ENCODE results near the gene IL10RA.

- TF ChIP-seq CTCF (IDR thresholded peaks at IDR 0.05 in 2 of 3, conservative IDR thresholded peaks at IDR 0.05 in 1 of 3; ENCODE audit: borderline replicate concordance in 1 of 3, insufficient read depth in 1 of 3, low read depth in 2 of 3, low read length in 2 of 3) = no peak
- no peak for TF ChIP-seq POLR2A (IDR thresholded peaks at IDR 0.05; ENCODE audit: borderline replicate concordance, extremely low read depth, insufficient read depth, insufficient read length)
- no peak for TF ChIP-seq ZBTB33 (IDR thresholded peaks at IDR 0.05; ENCODE audit: extremely low read depth, insufficient replicate concordance, low read length)
- TF ChIP-seq POLR2AphosphoS5 (IDR thresholded peaks at IDR 0.05; ENCODE audit: low read depth, low read length) = no peak
- no peak for TF ChIP-seq EZH2 (IDR thresholded peaks at IDR 0.05)
- TF ChIP-seq TCF7L2 (IDR thresholded peaks at IDR 0.05; ENCODE audit: borderline replicate concordance, extremely low read depth, insufficient read depth, insufficient read length) = no peak
- TF ChIP-seq JUND (IDR thresholded peaks at IDR 0.05) = no peak
- no peak for TF ChIP-seq EGR1 (IDR thresholded peaks at IDR 0.05; ENCODE audit: low read depth)
- no peak for TF ChIP-seq SRF (IDR thresholded peaks at IDR 0.05; ENCODE audit: low read depth)
- TF ChIP-seq ZNF274 (IDR thresholded peaks at IDR 0.05; ENCODE audit: low read depth, low read length) = no peak
- no peak for TF ChIP-seq RAD21 (IDR thresholded peaks at IDR 0.05; ENCODE audit: low read depth)
- no peak for TF ChIP-seq CEBPB (IDR thresholded peaks at IDR 0.05; ENCODE audit: low read depth)
Observed at GRCh38 chr11:118017111-118017510, 30.9 kb downstream of the IL10RA start.

All from HCT116 (cell line).